Measurements from ENCODE around the gene SHISAL1. TPM values are rescaled to one million over a fixed set of nuclear protein-coding genes. Genes with fewer than 3 reads are reported as not detected.

The SHISAL1 gene
- total and polyA plus RNA-seq, 2 donors (not counting 3 experiments of a cell fraction or from before 2014, with no cell fraction given): 0.01 to 0.07 TPM

DNA sequence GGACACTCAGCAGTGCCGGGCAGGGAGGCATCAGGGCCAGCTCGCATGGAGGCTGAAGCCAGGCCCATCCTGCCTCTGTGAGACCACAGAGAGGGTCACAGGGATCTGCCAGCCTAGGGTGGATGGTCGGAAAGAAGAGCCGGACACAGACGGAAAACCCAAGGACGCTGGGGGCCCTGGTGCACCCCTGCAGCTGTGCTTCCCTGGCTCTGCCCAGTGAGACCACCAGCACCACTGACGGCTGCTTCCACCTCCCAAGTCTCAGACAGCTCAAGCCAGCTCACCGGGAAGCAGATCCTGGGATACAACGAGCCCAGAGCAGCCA is 42.2 kb downstream of the SHISAL1 start:
- Histone ChIP-seq H3K79me2 (ENCODE audit: control insufficient read depth, insufficient read depth, low read length) (no peaks in the 10 kb centered on the region), H2AFZ (ENCODE audit: low read depth, low read length) (no peak overlapping the region), H3K9me3 (replicated peaks; ENCODE audit: control insufficient read depth, insufficient read depth, low read length) (no peaks in the 10 kb centered on the region), H3K9me1 (replicated peaks; ENCODE audit: control insufficient read depth, extremely low read depth, insufficient read depth, low read length) (no peaks in the 10 kb centered on the region), H3K36me3 (ENCODE audit: control insufficient read depth in 2 of 2, extremely low read depth in 1 of 2, insufficient read depth in 2 of 2, low read length in 2 of 2) (no peaks in the 10 kb centered on the region), H3K27me3 (ENCODE audit: control insufficient read depth in 2 of 2, insufficient read depth in 2 of 2, low read length in 2 of 2) (no peaks in the 10 kb centered on the region), H3K4me3 (replicated peaks in 1 of 3; ENCODE audit: insufficient read depth in 1 of 3, low read depth in 1 of 3, low read length in 3 of 3) (no peak overlapping the region), H3K27ac (ENCODE audit: insufficient read depth, low read depth, low read length) (no peak overlapping the region), H3K4me1 (ENCODE audit: control insufficient read depth, extremely low read depth, insufficient read depth, low read length) (no peaks in the 10 kb centered on the region), H3K9ac (replicated peaks; ENCODE audit: extremely low read depth, insufficient read depth, low read length) (no peak overlapping the region), H3K4me2 (ENCODE audit: insufficient read depth, low read length) (no peak overlapping the region), H4K20me1 (replicated peaks; ENCODE audit: control insufficient read depth, extremely low read depth, insufficient read depth, low read length) (no peaks in the 10 kb centered on the region)
- no TSS peak for BruUV-seq (replicated peaks)
- dilution Hi-C loops (cut with MboI; ENCODE audit: extremely low pct_ligation_motif_present, low sequenced_read_pairs) (no loop called here), intact Hi-C loops (cut with micrococcal nuclease) (no loop called here)
- ChIA-PET POLR2A (interaction anchor here (0.6 kb wide), 1 partner anchor 10 kb away, joined by 3 read pairs; no protein-coding TSS in a partner anchor), CTCF (interaction anchor here (0.6 kb wide), 1 partner anchor 13 kb away, joined by 3 read pairs; no protein-coding TSS in a partner anchor)
- no peak for DNase-seq (ENCODE audit: low read depth, low spot score)
- TF ChIP-seq, protein P1, sequence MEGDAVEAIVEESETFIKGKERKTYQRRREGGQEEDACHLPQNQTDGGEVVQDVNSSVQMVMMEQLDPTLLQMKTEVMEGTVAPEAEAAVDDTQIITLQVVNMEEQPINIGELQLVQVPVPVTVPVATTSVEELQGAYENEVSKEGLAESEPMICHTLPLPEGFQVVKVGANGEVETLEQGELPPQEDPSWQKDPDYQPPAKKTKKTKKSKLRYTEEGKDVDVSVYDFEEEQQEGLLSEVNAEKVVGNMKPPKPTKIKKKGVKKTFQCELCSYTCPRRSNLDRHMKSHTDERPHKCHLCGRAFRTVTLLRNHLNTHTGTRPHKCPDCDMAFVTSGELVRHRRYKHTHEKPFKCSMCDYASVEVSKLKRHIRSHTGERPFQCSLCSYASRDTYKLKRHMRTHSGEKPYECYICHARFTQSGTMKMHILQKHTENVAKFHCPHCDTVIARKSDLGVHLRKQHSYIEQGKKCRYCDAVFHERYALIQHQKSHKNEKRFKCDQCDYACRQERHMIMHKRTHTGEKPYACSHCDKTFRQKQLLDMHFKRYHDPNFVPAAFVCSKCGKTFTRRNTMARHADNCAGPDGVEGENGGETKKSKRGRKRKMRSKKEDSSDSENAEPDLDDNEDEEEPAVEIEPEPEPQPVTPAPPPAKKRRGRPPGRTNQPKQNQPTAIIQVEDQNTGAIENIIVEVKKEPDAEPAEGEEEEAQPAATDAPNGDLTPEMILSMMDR (IDR thresholded peaks at IDR 0.05; ENCODE audit: extremely low read depth in 1 of 2, insufficient read depth in 1 of 2, low read depth in 1 of 2, low read length in 2 of 2): no peak
- TF ChIP-seq FOS (IDR thresholded peaks at IDR 0.05; ENCODE audit: borderline replicate concordance, insufficient read depth, low read length): no peak
- TF ChIP-seq EZH2 (IDR thresholded peaks at IDR 0.05; ENCODE audit: borderline replicate concordance, low read depth, low read length, severe bottlenecking): no peak
- no peak for TF ChIP-seq POLR2A (IDR thresholded peaks at IDR 0.05; ENCODE audit: low read depth, low read length)
- TF ChIP-seq, protein P2, sequence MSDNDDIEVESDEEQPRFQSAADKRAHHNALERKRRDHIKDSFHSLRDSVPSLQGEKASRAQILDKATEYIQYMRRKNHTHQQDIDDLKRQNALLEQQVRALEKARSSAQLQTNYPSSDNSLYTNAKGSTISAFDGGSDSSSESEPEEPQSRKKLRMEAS (IDR thresholded peaks at IDR 0.05; ENCODE audit: insufficient read depth, insufficient read length): no peak
- no peak for TF ChIP-seq MYC (IDR thresholded peaks at IDR 0.05; ENCODE audit: low read depth, low read length)
- TF ChIP-seq POLR2AphosphoS5 (IDR thresholded peaks at IDR 0.05; ENCODE audit: insufficient read depth, low read depth, low read length): no peak
- FAIRE-seq: no peak
